ENCODE data around the gene TEC.

- TF ChIP-seq EZH2 (IDR thresholded peaks at IDR 0.05; ENCODE audit: low read depth, unreplicated experiment) (no peak), CTCF (conservative IDR thresholded peaks at IDR 0.05; ENCODE audit: low read depth in 2 of 2) (no peak), POLR2AphosphoS5 (IDR thresholded peaks at IDR 0.05; ENCODE audit: low read depth) (no peak), REST (IDR thresholded peaks at IDR 0.05; ENCODE audit: unreplicated experiment) (no peak), EZH2phosphoT487 (IDR thresholded peaks at IDR 0.05; ENCODE audit: unreplicated experiment) (no peak), ZNF114 (CRISPR knock-in tag; IDR thresholded peaks at IDR 0.05) (no peak), ETS1 (IDR thresholded peaks at IDR 0.05) (no peak), ZNF331 (CRISPR knock-in tag; IDR thresholded peaks at IDR 0.05; ENCODE audit: low read depth) (no peak), CREB1 (CRISPR knock-in tag; IDR thresholded peaks at IDR 0.05; ENCODE audit: low read depth) (no peak), JUNB (IDR thresholded peaks at IDR 0.05; ENCODE audit: unreplicated experiment) (no peak), STAT1 (IDR thresholded peaks at IDR 0.05; ENCODE audit: unreplicated experiment) (no peak), NANOG (IDR thresholded peaks at IDR 0.05; ENCODE audit: borderline replicate concordance) (no peak)
Observed at GRCh38 chr4:48162162-48162561, 107.5 kb downstream of the TEC start.
